CD14-positive monocyte (primary cell): Measurements from ENCODE around the gene CDKN1C. TPM values are rescaled to one million over a fixed set of nuclear protein-coding genes. Genes with fewer than 3 reads are reported as not detected.

Experiments used
- DNase-seq, 3 donors: peaks; one replicate each; pipeline ENCODE4 v3.0.0-alpha.2; 2011 to 2022
- H2AFZ ChIP-seq: 2 replicates; pipeline ENCODE4 v1.6.0; 2012; ENCODE audit warnings: mild to moderate bottlenecking, low read depth, low read length, inconsistent platforms; ENCODE audit not compliant: insufficient read depth, poor library complexity, severe bottlenecking
- H3K27ac ChIP-seq, 2 donors: 1 replicate in 1 of 2; 2 replicates in 1 of 2; pipeline ENCODE4 v1.5.1; 2012 to 2013; ENCODE audit warnings: low read length in 2 of 2, control low read depth in 1 of 2, inconsistent platforms in 1 of 2, low read depth in 1 of 2, mild to moderate bottlenecking in 1 of 2
- H3K27me3 ChIP-seq, 2 donors: one replicate each; pipeline versions ENCODE4 v1.6.0 to v1.6.1; 2011 to 2013; ENCODE audit warnings: low read length in 2 of 2; ENCODE audit not compliant: control insufficient read depth in 2 of 2, insufficient read depth in 2 of 2
- H3K36me3 ChIP-seq, 2 donors: replicated peaks in 1 of 2; 1 replicate in 1 of 2; 2 replicates in 1 of 2; pipeline versions ENCODE4 v1.5.1 to v1.6.1; 2012 to 2013; ENCODE audit warnings: low read length in 2 of 2, control low read depth in 1 of 2, inconsistent platforms in 1 of 2, mild to moderate bottlenecking in 1 of 2; ENCODE audit not compliant: insufficient read depth in 2 of 2, control insufficient read depth in 1 of 2
- H3K4me1 ChIP-seq, 2 donors: 1 replicate in 1 of 2; 2 replicates in 1 of 2; pipeline versions ENCODE4 v1.5.1 to v1.6.1; 2012 to 2013; ENCODE audit warnings: low read length in 2 of 2, control low read depth in 1 of 2, inconsistent platforms in 1 of 2, mild to moderate bottlenecking in 1 of 2, moderate library complexity in 1 of 2; ENCODE audit not compliant: insufficient read depth in 2 of 2, control insufficient read depth in 1 of 2
- H3K4me2 ChIP-seq: replicated peaks from 2 replicates; pipeline ENCODE3; 2012; ENCODE audit warnings: low read length, moderate library complexity, mild to moderate bottlenecking; ENCODE audit not compliant: poor library complexity, severe bottlenecking; ENCODE audit errors: extremely low read depth
- H3K4me3 ChIP-seq, 3 experiments: fragments of 200-600 bp in 1 of 3; sonication (generic) in 1 of 3; replicated peaks in 1 of 3; 1 replicate in 2 of 3; 2 replicates in 1 of 3; pipeline ENCODE4 v1.5.1; 2011 to 2013; ENCODE audit warnings: low read length in 3 of 3, mild to moderate bottlenecking in 3 of 3, control low read depth in 2 of 3, low read depth in 2 of 3, inconsistent platforms in 1 of 3, moderate library complexity in 1 of 3
- H3K79me2 ChIP-seq: 2 replicates; pipeline ENCODE4 v1.6.0; 2012; ENCODE audit warnings: mild to moderate bottlenecking, control low read depth, inconsistent platforms, low read length, moderate library complexity; ENCODE audit not compliant: insufficient read depth
- H3K9ac ChIP-seq: 2 replicates; pipeline ENCODE4 v1.6.0; 2017; ENCODE audit warnings: low read length, mild to moderate bottlenecking; ENCODE audit not compliant: insufficient read depth, poor library complexity, severe bottlenecking
- H3K9me3 ChIP-seq, 2 donors: replicated peaks in 1 of 2; 1 replicate in 1 of 2; 2 replicates in 1 of 2; pipeline versions ENCODE4 v1.5.1 to v1.6.1; 2012 to 2013; ENCODE audit warnings: low read length in 2 of 2, control low read depth in 1 of 2; ENCODE audit not compliant: control insufficient read depth in 1 of 2, insufficient read depth in 1 of 2
- H4K20me1 ChIP-seq: 2 replicates; pipeline ENCODE4 v1.6.0; 2012; ENCODE audit warnings: mild to moderate bottlenecking, low read length, control low read depth, moderate library complexity; ENCODE audit not compliant: insufficient read depth
- H3K27ac Mint-ChIP-seq, 7 donors: one replicate each; pipeline ENCODE4 v1.8.0; 2020; ENCODE audit warnings: mild to moderate bottlenecking in 7 of 7, mixed read lengths in 7 of 7, moderate library complexity in 6 of 7, inconsistent platforms in 2 of 7
- H3K27me3 Mint-ChIP-seq, 3 donors: one replicate each; pipeline ENCODE4 v1.8.0; 2021 to 2022; ENCODE audit warnings: low read depth in 3 of 3, mild to moderate bottlenecking in 3 of 3, mixed read lengths in 3 of 3, moderate library complexity in 3 of 3, inconsistent platforms in 1 of 3
- H3K36me3 Mint-ChIP-seq, 2 donors: one replicate each; pipeline ENCODE4 v1.8.0; 2020; ENCODE audit warnings: mixed read lengths in 2 of 2, inconsistent platforms in 1 of 2, mild to moderate bottlenecking in 1 of 2
- H3K4me1 Mint-ChIP-seq: one replicate; pipeline ENCODE4 v1.8.0; 2020; ENCODE audit warnings: mild to moderate bottlenecking, mixed read lengths
- H3K4me3 Mint-ChIP-seq, 2 donors: one replicate each; pipeline ENCODE4 v1.8.0; 2020; ENCODE audit warnings: mild to moderate bottlenecking in 2 of 2, mixed read lengths in 2 of 2, moderate library complexity in 1 of 2
- H3K9me3 Mint-ChIP-seq, 7 donors: one replicate each; pipeline ENCODE4 v1.8.0; 2020 to 2022; ENCODE audit warnings: mixed read lengths in 7 of 7, mild to moderate bottlenecking in 6 of 7, moderate library complexity in 6 of 7, inconsistent platforms in 2 of 7
- CTCF ChIP-seq: fragments of 200-600 bp; IDR thresholded peaks from one replicate; pipeline ENCODE4 v1.8.0; 2022; ENCODE audit warnings: antibody characterized with exemption, mild to moderate bottlenecking
- WGBS: methylation state at CpG from one replicate; pipeline ENCODE4 v1.1.5; 2013; ENCODE audit warnings: missing lambda C conversion rate; ENCODE audit not compliant: insufficient coverage; 5-methylcytosine and 5-hydroxymethylcytosine counted together
- intact Hi-C, 2 donors: fragments of 100-400 bp; cut with micrococcal nuclease; formaldehyde crosslinking; loops; one replicate each; pipeline versions ENCODE4 v1.15.0 to v1.15.1; 2023
- polyA plus RNA-seq, 3 donors: library from polyadenylated mRNA; depleted of rRNA in 1 of 3; unstranded in 2 of 3; stranded (reverse) in 1 of 3; fragments of 300-500 nt in 2 of 3; fragments of >200 nt in 1 of 3; fragmentation: Illumina TruSeq in 2 of 3; gene quantifications; 1 replicate in 2 of 3; 2 replicates in 1 of 3; pipeline ENCODE4 v1.2.3, GENCODE V29; 2012 to 2021

CDKN1C gene
- polyA plus RNA-seq, 3 donors = 3.2 to 36.4 (median 4.7) TPM

GRCh38 chr11:2881981-2882375 is 3.6 kb downstream of the CDKN1C start:
- peaks cover 33 to 54% (median 43%) of the 10 kb centered on the region in 3 donors for H3K27me3 Mint-ChIP-seq

More at GRCh38 chr11:2881981-2882375, 3.6 kb downstream of the CDKN1C start:
- no peaks in the 10 kb centered on the region for H4K20me1 ChIP-seq
- no peak overlapping the region for H3K9ac ChIP-seq
- H3K9me3 ChIP-seq = peaks cover 0 to 11% of the 10 kb centered on the region in 2 donors
- peaks cover 13% of the 10 kb centered on the region for H3K4me1 Mint-ChIP-seq
- 93% methylated on average over 8 of the region's 12 CpGs for WGBS
- no peak overlapping the region for H3K27ac ChIP-seq
- peak overlapping the region in 1 of 2 donors; percentile 26 for H3K4me3 Mint-ChIP-seq
- H3K36me3 Mint-ChIP-seq = peaks cover 0 to 10% of the 10 kb centered on the region in 2 donors
- no peak for TF ChIP-seq CTCF
- DNase-seq = no peak
- H3K27ac Mint-ChIP-seq = no peak overlapping the region
- intact Hi-C loops = loop anchor here in 1 of 2 donors (10.0 kb wide), 2 partner anchors 187 to 577 kb away; partner anchors contain the start of genes C11orf21, KCNQ1OT1 and TSPAN32
- H3K36me3 ChIP-seq = no peaks in the 10 kb centered on the region
- no peaks in the 10 kb centered on the region for H3K79me2 ChIP-seq
- H3K27me3 ChIP-seq = peaks cover 11 to 36% of the 10 kb centered on the region in 2 donors
- peaks cover 2 to 25% (median 8%) of the 10 kb centered on the region in 7 donors for H3K9me3 Mint-ChIP-seq
- no peak overlapping the region for H2AFZ ChIP-seq
- H3K4me1 ChIP-seq = peaks cover 14 to 28% of the 10 kb centered on the region in 2 donors
- H3K4me3 ChIP-seq = no peak overlapping the region
- H3K4me2 ChIP-seq = no peak overlapping the region
